Measurements from ENCODE around the gene SESN1. TPM values are rescaled to one million over a fixed set of nuclear protein-coding genes. Genes with fewer than 3 reads are reported as not detected.

Gene SESN1
- total RNA-seq, 1 experiment from 2014 or later = 30.2 TPM

- CTCF ChIA-PET = interaction anchor here (1.2 kb wide), 1 partner anchor 13 kb away, joined by 3 read pairs; no protein-coding TSS in a partner anchor
- DNase-seq (ENCODE audit: low spot score) (no peak), ATAC-seq (no peak)
- no peaks in the 10 kb centered on the region for H3K4me1 Mint-ChIP-seq
- POLR2A ChIA-PET = no interaction called here
- H3K4me3 Mint-ChIP-seq = no peak overlapping the region
- TF ChIP-seq AFF4 (CRISPR knock-in tag; IDR thresholded peaks at IDR 0.05; ENCODE audit: borderline replicate concordance) (no peak), ZNF423 (CRISPR knock-in tag; IDR thresholded peaks at IDR 0.05) (no peak), ZNF512 (CRISPR knock-in tag; IDR thresholded peaks at IDR 0.05; ENCODE audit: borderline replicate concordance) (no peak), ZNF671 (CRISPR knock-in tag; IDR thresholded peaks at IDR 0.05) (no peak), MAX (CRISPR knock-in tag; IDR thresholded peaks at IDR 0.05) (no peak), ZNF396 (CRISPR knock-in tag; IDR thresholded peaks at IDR 0.05; ENCODE audit: borderline replicate concordance) (no peak)
- TF ChIP-seq, protein P1, sequence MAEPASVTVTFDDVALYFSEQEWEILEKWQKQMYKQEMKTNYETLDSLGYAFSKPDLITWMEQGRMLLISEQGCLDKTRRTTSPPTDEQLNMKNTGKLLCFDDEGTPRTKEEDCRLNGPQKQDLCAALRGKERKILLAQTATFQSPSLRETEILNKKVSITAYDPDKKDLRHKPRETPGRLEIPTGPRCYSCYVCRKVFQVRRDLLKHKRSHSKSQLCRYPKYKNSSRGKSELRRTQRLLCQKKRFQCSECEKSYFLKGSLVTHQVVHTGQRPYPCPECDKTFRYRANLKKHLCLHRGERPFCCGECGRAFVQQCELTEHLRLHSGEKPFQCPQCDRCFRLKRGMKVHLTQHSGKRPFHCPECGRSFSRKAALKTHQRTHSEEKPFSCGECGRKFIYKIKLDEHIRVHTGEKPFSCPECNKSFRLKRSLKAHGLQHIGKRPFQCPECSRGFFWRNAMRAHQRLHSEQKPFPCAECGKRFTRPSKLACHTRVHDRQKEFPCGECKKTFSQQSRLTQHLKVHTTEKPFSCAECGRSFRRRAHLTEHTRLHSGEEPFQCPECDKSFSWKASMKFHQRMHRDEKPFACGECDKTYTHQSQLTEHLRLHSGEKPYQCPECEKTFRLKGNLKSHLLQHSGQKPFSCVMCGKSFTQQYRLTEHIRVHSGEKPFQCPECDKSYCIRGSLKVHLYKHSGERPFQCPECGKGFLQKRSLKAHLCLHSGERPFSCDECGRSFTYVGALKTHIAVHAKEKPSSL (CRISPR knock-in tag; conservative IDR thresholded peaks at IDR 0.05) = no peak
- no peaks in the 10 kb centered on the region for H3K9me3 Mint-ChIP-seq
- no peaks in the 10 kb centered on the region for H3K36me3 Mint-ChIP-seq
- no peak overlapping the region for H3K27ac Mint-ChIP-seq
- no peaks in the 10 kb centered on the region for H3K27me3 Mint-ChIP-seq (ENCODE audit: low read depth)
Measured at GRCh38 chr6:108953681-108954080, 141.0 kb downstream of the SESN1 start.

DNA sequence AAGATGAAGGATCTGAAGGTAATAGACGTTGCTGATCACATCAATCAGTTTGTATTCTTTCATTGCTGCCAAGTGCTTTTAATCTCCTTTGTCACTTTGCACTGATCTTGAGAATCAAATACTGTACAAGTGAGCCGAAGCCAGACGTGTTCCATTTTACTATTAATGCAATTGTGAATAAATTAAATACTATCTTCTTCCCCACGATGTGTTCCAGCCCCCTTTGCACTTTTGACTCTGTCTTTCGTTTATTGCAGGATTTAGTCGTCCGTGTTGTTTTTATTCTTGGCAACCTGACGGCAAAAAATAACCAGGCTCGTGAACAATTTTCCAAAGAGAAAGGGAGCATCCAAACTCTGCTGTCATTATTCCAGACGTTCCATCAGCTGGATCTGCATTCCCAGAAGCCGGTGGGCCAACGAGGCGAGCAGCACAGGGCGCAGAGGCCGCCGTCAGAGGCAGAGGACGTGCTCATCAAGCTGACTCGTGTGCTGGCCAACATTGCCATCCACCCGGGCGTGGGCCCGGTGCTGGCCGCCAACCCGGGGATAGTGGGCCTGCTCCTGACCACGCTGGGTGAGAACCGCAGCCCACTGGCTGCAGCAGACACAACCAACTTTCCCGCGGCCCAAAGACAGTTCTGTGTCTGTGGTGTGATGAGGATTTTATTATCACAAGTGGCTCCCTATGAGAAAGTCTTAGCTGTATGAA lies 141.7 kb downstream of the SESN1 start:
- ATAC-seq = no peak
- no peaks in the 10 kb centered on the region for H3K36me3 Mint-ChIP-seq
- no peaks in the 10 kb centered on the region for H3K27me3 Mint-ChIP-seq (ENCODE audit: low read depth)
- no peaks in the 10 kb centered on the region for H3K4me1 Mint-ChIP-seq
- no peak overlapping the region for H3K4me3 Mint-ChIP-seq
- no peaks in the 10 kb centered on the region for H3K9me3 Mint-ChIP-seq
- no peak for DNase-seq (ENCODE audit: low spot score)
- TF ChIP-seq ZBTB21 (CRISPR knock-in tag; IDR thresholded peaks at IDR 0.05; ENCODE audit: borderline replicate concordance) (no peak), GABPB1 (CRISPR knock-in tag; IDR thresholded peaks at IDR 0.05) (no peak), ZNF263 (CRISPR knock-in tag; IDR thresholded peaks at IDR 0.05; ENCODE audit: low read depth) (no peak), ATF1 (CRISPR knock-in tag; IDR thresholded peaks at IDR 0.05) (no peak), TEAD4 (CRISPR knock-in tag; IDR thresholded peaks at IDR 0.05) (no peak)
- TF ChIP-seq, protein P2, sequence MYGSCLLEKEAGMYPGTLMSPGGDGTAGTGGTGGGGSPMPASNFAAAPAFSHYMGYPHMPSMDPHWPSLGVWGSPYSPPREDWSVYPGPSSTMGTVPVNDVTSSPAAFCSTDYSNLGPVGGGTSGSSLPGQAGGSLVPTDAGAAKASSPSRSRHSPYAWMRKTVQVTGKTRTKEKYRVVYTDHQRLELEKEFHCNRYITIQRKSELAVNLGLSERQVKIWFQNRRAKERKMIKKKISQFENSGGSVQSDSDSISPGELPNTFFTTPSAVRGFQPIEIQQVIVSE (CRISPR knock-in tag; IDR thresholded peaks at IDR 0.05; ENCODE audit: borderline replicate concordance) = no peak
- H3K27ac Mint-ChIP-seq = no peak overlapping the region
- ChIA-PET CTCF (no interaction called here), POLR2A (no interaction called here)
